ENCODE data around the gene FXYD6.

GRCh38 chr11:117862753-117863152 is 13.7 kb downstream of the FXYD6 start:
- TF ChIP-seq YY1 (IDR thresholded peaks at IDR 0.05; ENCODE audit: insufficient read depth, insufficient read length) = no peak
- TF ChIP-seq SUZ12 (IDR thresholded peaks at IDR 0.05; ENCODE audit: extremely low read depth, insufficient read depth, insufficient read length) = no peak
